ENCODE data around the gene SCAMP5. TPM values are rescaled to one million over a fixed set of nuclear protein-coding genes. Genes with fewer than 3 reads are reported as not detected.

The SCAMP5 gene
- total and polyA plus RNA-seq, 2 of the 13 experiments (the other 11 are each of a cell fraction or from before 2014, with no cell fraction given): 34.3 to 49.0 TPM

- TF ChIP-seq ATF4 (CRISPR knock-in tag; IDR thresholded peaks at IDR 0.05): peak in 1 of 2 experiments; percentile 43; a peak in 1 of 4 replicates
- peak; percentile 78 for TF ChIP-seq ZMYM4 (CRISPR knock-in tag; IDR thresholded peaks at IDR 0.05)
- peak; percentile 53; the same call in 1 of the 2 replicates for TF ChIP-seq ZNF264 (CRISPR knock-in tag; IDR thresholded peaks at IDR 0.05)
- peak; percentile 64; the same call in 1 of the 2 replicates for TF ChIP-seq MIER2 (CRISPR knock-in tag; IDR thresholded peaks at IDR 0.05)
- TF ChIP-seq ZNF709 (CRISPR knock-in tag; IDR thresholded peaks at IDR 0.05): 0 out of 2 replicates have a peak, but pooled peaks have one; percentile 57
- TF ChIP-seq ZNF781 (CRISPR knock-in tag; IDR thresholded peaks at IDR 0.05; ENCODE audit: borderline replicate concordance, not compliant biosample characterization): peak; percentile 75
- peak; percentile 65; the same call in 1 of the 2 replicates for TF ChIP-seq POGZ (CRISPR knock-in tag; IDR thresholded peaks at IDR 0.05)
- TF ChIP-seq NFYC (CRISPR knock-in tag; IDR thresholded peaks at IDR 0.05): peak; percentile 77
- TF ChIP-seq MBNL3 (CRISPR knock-in tag; conservative IDR thresholded peaks at IDR 0.05): no peak
- TF ChIP-seq MNT (IDR thresholded peaks at IDR 0.05): peak; percentile 40; the same call in 1 of the 2 replicates
- peak; percentile 80; the same call in 1 of the 2 replicates for TF ChIP-seq ZNF275 (CRISPR knock-in tag; IDR thresholded peaks at IDR 0.05; ENCODE audit: borderline replicate concordance)
- TF ChIP-seq ZNF530 (CRISPR knock-in tag; IDR thresholded peaks at IDR 0.05; ENCODE audit: low read depth): no peak
- peak; percentile 92 for TF ChIP-seq ELF1 (CRISPR knock-in tag; IDR thresholded peaks at IDR 0.05)
- peak; percentile 85 for TF ChIP-seq NFYB (CRISPR knock-in tag; IDR thresholded peaks at IDR 0.05)
- peak; percentile 66; the same call in 1 of the 2 replicates for TF ChIP-seq FOXJ3 (CRISPR knock-in tag; IDR thresholded peaks at IDR 0.05; ENCODE audit: borderline replicate concordance)
- peak; percentile 99 for TF ChIP-seq YEATS2 (CRISPR knock-in tag; IDR thresholded peaks at IDR 0.05; ENCODE audit: borderline replicate concordance)
- no peak for TF ChIP-seq ZXDC (CRISPR knock-in tag; IDR thresholded peaks at IDR 0.05)
These were observed 28.0 kb downstream of the SCAMP5 start, which contains the start of gene PPCDC (continued) for GRCh38 chr15:75023181-75023871.

Data from HepG2 (cell line).